HFF-Myc (cell line): ENCODE data around the gene PTBP3.

Source experiments
- DNase-seq: peaks from one replicate; pipeline ENCODE4 v3.0.0-alpha.2; 2011; ENCODE audit warnings: low read depth; ENCODE audit errors: extremely low read depth
- H3K4me3 ChIP-seq: replicated peaks from 2 replicates; pipeline ENCODE4 v1.5.1; 2011; ENCODE audit warnings: low read depth, mild to moderate bottlenecking, control low read depth, low read length
- TF ChIP-seq, protein P1 (sequence below): IDR thresholded peaks from 2 replicates; pipeline ENCODE4 v1.5.1; 2012; ENCODE audit warnings: mild to moderate bottlenecking, low read depth, low read length, control low read depth; ENCODE audit errors: missing control alignments

Gene PTBP3, protein sequence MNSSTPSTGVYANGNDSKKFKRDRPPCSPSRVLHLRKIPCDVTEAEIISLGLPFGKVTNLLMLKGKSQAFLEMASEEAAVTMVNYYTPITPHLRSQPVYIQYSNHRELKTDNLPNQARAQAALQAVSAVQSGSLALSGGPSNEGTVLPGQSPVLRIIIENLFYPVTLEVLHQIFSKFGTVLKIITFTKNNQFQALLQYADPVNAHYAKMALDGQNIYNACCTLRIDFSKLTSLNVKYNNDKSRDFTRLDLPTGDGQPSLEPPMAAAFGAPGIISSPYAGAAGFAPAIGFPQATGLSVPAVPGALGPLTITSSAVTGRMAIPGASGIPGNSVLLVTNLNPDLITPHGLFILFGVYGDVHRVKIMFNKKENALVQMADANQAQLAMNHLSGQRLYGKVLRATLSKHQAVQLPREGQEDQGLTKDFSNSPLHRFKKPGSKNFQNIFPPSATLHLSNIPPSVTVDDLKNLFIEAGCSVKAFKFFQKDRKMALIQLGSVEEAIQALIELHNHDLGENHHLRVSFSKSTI

DNA sequence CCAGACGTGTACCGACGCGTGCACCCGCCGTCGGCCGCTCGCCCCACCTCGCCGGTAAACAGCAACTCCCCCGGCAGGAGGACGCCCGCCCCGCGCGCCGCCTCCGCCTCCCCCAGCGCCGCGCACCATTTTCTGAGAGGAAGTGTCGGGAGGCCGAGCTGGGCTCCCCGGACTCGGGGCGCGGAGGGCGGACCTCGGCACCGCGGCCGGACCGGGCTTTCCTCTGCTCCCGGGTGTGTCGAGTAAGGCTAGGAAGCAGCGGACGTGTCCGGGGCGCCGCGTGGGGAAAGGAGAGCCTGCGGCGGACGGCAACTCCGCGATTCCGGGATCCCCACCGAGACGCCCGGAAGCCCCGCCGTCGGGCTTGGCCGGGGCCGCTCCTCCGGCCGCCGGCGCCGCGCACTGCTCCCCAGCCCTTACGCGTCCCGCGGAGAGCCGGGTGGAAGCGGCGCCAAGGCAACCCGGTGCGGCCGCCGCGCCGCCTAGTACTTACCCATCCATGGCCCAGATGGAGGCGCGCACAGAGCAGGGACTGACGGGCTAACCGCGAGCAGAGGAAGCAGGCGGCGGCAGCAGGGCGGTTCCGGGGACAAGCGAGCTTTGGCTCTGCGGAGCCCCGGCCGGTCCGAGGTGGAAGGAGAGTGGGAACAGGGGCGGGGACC lies at the start of gene PTBP3:
Gene PTBP3 (minus strand): TSS at position 643 of the 662 bp plus-strand sequence. CDS start 35,754 bp downstream, outside the sequence.
- no peak for DNase-seq
- peak within 1 kb of the TSS; percentile 65 for H3K4me3 ChIP-seq
- TF ChIP-seq, protein P1, sequence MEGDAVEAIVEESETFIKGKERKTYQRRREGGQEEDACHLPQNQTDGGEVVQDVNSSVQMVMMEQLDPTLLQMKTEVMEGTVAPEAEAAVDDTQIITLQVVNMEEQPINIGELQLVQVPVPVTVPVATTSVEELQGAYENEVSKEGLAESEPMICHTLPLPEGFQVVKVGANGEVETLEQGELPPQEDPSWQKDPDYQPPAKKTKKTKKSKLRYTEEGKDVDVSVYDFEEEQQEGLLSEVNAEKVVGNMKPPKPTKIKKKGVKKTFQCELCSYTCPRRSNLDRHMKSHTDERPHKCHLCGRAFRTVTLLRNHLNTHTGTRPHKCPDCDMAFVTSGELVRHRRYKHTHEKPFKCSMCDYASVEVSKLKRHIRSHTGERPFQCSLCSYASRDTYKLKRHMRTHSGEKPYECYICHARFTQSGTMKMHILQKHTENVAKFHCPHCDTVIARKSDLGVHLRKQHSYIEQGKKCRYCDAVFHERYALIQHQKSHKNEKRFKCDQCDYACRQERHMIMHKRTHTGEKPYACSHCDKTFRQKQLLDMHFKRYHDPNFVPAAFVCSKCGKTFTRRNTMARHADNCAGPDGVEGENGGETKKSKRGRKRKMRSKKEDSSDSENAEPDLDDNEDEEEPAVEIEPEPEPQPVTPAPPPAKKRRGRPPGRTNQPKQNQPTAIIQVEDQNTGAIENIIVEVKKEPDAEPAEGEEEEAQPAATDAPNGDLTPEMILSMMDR = no peak

DNA sequence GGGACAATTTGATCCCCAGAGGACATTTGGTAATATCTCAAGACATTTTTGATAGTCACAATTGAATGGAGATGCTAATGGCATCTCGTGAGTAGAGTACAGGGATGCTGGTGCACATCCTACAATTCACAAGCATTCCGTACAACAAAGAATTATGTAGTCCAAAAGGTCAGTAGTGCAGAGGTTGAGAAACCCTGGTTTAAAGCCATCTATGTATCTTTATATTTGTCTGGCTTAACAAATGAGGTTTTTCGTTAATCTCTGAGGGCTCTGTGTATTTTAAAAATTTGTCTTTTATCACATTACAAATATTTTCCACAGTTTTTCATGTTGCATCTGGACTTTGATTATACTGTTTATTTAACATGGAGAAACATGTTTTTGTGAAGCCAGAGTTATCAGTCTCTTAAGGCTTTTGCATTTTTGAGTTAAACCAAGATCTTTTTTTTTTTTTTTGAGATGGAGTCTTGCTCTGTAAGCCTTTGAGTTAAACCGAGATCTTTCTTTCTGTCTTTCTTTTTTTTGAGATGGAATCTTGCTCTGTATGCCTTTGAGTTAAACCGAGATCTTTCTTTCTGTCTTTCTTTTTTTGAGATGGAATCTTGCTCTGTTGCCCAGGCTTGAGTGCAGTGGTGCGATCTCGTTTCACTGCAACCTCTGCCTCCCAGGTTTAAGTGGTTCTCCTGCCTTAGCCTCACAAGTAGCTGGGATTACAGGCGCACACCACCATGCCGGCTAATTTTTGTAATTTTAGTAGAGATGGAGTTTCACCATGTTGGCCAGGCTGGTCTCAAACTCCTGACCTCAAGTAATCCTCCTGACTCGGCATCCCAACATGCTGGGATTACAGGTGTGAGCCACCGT lies 49.3 kb upstream of the PTBP3 start:
- no peak overlapping the region for H3K4me3 ChIP-seq
- no peak for DNase-seq
- TF ChIP-seq, protein P1 = no peak

DNA sequence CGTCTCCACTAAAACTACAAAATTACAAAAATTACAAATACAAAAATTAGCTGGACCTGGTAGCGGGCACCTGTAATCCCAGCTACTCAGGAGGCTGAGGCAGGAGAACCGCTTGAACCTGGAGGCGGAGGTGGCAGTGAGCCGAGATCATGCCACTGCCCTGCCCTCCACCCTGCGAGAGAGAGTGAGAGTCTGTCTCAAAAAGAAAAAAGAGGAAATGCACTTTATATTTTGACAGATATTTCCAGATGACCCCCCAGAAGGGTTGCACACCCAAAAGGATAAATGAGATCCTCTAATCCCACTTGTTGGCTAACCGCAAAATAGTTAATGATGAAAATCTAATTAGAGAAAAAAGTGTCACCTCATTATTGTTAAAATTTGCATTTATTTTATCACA lies 48.6 kb upstream of the PTBP3 start:
- DNase-seq = no peak
- H3K4me3 ChIP-seq = no peak overlapping the region
- TF ChIP-seq, protein P1 = no peak

DNA sequence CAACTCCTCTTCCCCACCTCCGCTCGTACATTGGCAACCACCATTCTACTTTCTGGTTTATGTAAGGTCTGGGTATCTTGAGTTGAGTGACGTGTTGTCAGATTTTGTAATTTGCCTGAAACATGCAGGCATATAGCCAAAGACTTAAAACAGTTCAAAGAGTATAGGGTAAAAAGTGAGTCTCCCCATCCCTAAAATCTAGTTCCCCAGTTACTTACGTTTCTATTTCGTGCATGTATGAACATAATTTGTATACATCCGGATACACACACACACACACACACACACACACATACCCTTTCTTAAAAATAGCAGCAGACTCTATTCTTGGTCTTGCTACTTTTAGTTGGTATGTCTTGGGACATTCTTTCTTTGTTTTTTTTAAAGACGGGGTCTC lies 47.4 kb upstream of the PTBP3 start:
- peak overlapping the region; percentile 88 for H3K4me3 ChIP-seq
- TF ChIP-seq, protein P1 = no peak
- no peak for DNase-seq

DNA sequence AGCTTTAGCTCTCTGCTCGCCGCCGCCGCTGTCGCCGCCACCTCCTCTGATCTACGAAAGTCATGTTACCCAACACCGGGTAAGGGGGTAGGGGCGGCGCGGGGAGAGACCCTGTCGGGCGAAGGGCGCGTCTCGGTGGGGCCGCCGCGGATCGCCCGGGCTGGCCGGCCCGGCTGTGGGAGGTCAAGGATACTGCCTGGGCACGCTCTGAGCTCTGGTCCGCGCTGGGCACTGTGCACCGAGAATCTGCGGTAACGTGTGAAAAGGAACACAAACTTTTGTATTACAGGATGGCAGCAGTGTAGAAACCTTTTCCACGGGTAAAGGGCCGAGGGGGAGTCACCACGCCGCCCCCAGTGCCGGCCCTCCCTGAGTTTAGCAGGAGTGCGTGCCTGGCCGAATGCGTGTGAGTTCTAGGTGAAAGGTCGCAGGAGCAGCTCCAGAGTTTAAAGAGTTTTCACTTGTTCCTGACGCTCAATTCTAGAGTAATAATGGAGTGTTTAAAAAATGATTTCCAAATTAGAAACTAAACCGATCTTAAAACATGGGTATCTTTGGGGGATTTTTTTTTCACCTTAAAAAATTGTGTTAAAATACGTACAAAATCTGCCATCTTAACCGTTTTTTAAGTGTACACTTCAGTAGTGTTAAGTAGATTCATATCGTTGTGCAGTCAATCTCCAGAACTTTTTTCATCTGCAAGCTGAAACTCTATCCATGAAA lies 46.8 kb upstream of the PTBP3 start, which contains the start of gene HSDL2:
Gene HSDL2 (plus strand): TSS at position 7 of the 723 bp plus-strand sequence. CDS start 56 bp downstream, at position 63.
- TF ChIP-seq, protein P1 = no peak
- H3K4me3 ChIP-seq = peak within 1 kb of the TSS; percentile 88
- DNase-seq = no peak
